Measurements from ENCODE around the gene C1orf21. TPM values are rescaled to one million over a fixed set of nuclear protein-coding genes. Genes with fewer than 3 reads are reported as not detected.

Gene C1orf21
- total and polyA plus RNA-seq, 10 donors: 9.7 to 60.4 (median 26.7) TPM

GRCh38 chr1:184497959-184498723 lies 111.3 kb downstream of the C1orf21 start:
- H3K4me3 ChIP-seq: no peak overlapping the region
- H3K27me3 ChIP-seq (replicated peaks in 1 of 7): no peaks in the 10 kb centered on the region
- no peaks in the 10 kb centered on the region for H3K9me3 ChIP-seq
- H3K4me1 ChIP-seq: peaks cover 0 to 7% (median 0%) of the 10 kb centered on the region in 6 donors
- TF ChIP-seq POLR2A (IDR thresholded peaks at IDR 0.05): no peak
- no peak for TF ChIP-seq CTCF (IDR thresholded peaks at IDR 0.05 in 8 of 11, conservative IDR thresholded peaks at IDR 0.05 in 3 of 11)
- no peak for TF ChIP-seq POLR2AphosphoS5 (IDR thresholded peaks at IDR 0.05)
- 90 to 97% (median 94%) methylated on average over 10 of the region's 10 CpGs for WGBS, 5 donors
- no peak for DNase-seq
- intact Hi-C loops (cut with DNase I; ENCODE audit: low total_unique reads): no loop called here
- no peaks in the 10 kb centered on the region for H3K36me3 ChIP-seq
- H3K27ac ChIP-seq: no peak overlapping the region

GRCh38 chr1:184499616-184500015 lies 112.8 kb downstream of the C1orf21 start:
- no peak for DNase-seq
- TF ChIP-seq CTCF (IDR thresholded peaks at IDR 0.05 in 8 of 11, conservative IDR thresholded peaks at IDR 0.05 in 3 of 11) (no peak), POLR2A (IDR thresholded peaks at IDR 0.05) (no peak), POLR2AphosphoS5 (IDR thresholded peaks at IDR 0.05) (no peak)

GRCh38 chr1:184502161-184502560 lies 115.3 kb downstream of the C1orf21 start:
- 75 to 94% (median 89%) methylated on average over 6 of the region's 6 CpGs for WGBS, 5 donors
- intact Hi-C loops (cut with DNase I; ENCODE audit: low total_unique reads): no loop called here

More at GRCh38 chr1:184499616-184500015, 112.8 kb downstream of the C1orf21 start:
- Histone ChIP-seq H3K27me3 (replicated peaks in 1 of 7) (no peaks in the 10 kb centered on the region), H3K4me1 (peaks cover 0 to 4% (median 0%) of the 10 kb centered on the region in 6 donors), H3K36me3 (no peaks in the 10 kb centered on the region), H3K9me3 (no peaks in the 10 kb centered on the region), H3K4me3 (no peak overlapping the region), H3K27ac (no peak overlapping the region)
- whole genome bisulfite sequencing, 5 donors: 67 to 91% (median 78%) methylated on average over 1 of the region's 1 CpG
- intact Hi-C loops (cut with DNase I; ENCODE audit: low total_unique reads): no loop called here

More at GRCh38 chr1:184502161-184502560, 115.3 kb downstream of the C1orf21 start:
- Histone ChIP-seq H3K27ac (no peak overlapping the region), H3K27me3 (replicated peaks in 1 of 7) (no peaks in the 10 kb centered on the region), H3K4me3 (no peak overlapping the region), H3K36me3 (no peaks in the 10 kb centered on the region), H3K9me3 (no peaks in the 10 kb centered on the region), H3K4me1 (peaks cover 0 to 9% (median 3%) of the 10 kb centered on the region in 6 donors)
- TF ChIP-seq POLR2A (IDR thresholded peaks at IDR 0.05) (no peak), POLR2AphosphoS5 (IDR thresholded peaks at IDR 0.05) (no peak), CTCF (IDR thresholded peaks at IDR 0.05 in 8 of 11, conservative IDR thresholded peaks at IDR 0.05 in 3 of 11) (no peak)
- DNase-seq: no peak
